Peyer's patch (tissue), 4 donors: Measurements from ENCODE around the gene AMBRA1.

Source experiments
- POLR2A ChIP-seq, 2 donors: fragments of 450-650 bp; IDR thresholded peaks; one replicate each; pipeline ENCODE4 v1.5.1; 2017; ENCODE audit warnings: antibody characterized with exemption in 2 of 2, mild to moderate bottlenecking in 2 of 2, moderate library complexity in 2 of 2
- TF ChIP-seq, protein P1 (sequence below), 6 experiments: fragments of 450-650 bp in 4 of 6; fragments of 200-600 bp in 2 of 6; sonication (generic) in 1 of 6; IDR thresholded peaks; one replicate each; pipeline ENCODE4 v1.5.1; 2017 to 2019; ENCODE audit warnings: antibody characterized with exemption in 6 of 6, mild to moderate bottlenecking in 3 of 6, moderate library complexity in 1 of 6

DNA sequence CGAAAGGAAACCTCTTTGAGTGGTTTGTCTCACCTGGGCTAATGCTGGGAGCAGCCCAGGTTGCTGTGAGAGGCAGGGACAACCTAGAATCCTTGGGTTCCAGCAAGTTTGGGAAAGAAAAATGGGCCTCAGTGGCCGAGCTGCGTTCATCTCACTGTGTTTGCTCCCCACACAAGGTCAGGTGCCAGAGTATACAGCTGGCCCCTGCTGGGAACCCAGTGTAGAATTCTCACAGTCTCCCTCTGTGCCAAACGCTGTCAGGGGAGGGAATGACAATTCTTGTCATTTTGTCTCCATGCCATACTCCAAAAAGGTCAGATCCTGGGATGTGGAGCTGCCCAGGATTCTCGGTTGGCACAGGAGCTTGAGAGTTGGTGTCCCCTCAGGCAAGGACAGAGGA, 242.2 kb downstream of the AMBRA1 start:
- no peak for TF ChIP-seq POLR2A (IDR thresholded peaks at IDR 0.05)
- TF ChIP-seq, protein P1, sequence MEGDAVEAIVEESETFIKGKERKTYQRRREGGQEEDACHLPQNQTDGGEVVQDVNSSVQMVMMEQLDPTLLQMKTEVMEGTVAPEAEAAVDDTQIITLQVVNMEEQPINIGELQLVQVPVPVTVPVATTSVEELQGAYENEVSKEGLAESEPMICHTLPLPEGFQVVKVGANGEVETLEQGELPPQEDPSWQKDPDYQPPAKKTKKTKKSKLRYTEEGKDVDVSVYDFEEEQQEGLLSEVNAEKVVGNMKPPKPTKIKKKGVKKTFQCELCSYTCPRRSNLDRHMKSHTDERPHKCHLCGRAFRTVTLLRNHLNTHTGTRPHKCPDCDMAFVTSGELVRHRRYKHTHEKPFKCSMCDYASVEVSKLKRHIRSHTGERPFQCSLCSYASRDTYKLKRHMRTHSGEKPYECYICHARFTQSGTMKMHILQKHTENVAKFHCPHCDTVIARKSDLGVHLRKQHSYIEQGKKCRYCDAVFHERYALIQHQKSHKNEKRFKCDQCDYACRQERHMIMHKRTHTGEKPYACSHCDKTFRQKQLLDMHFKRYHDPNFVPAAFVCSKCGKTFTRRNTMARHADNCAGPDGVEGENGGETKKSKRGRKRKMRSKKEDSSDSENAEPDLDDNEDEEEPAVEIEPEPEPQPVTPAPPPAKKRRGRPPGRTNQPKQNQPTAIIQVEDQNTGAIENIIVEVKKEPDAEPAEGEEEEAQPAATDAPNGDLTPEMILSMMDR (IDR thresholded peaks at IDR 0.05): no peak
